Left forelimb (tissue), 1 donor: ENCODE results near the gene CTBP2.
"Not testable (repeated sequence)": the region's sequence is repeated elsewhere in the genome, so short reads cannot be mapped to it uniquely, and the experiment has no call there.

Experiments
- DNase-seq: peaks from one replicate; pipeline ENCODE4 v3.0.0-alpha.2; 2018; ENCODE audit warnings: low spot score

Gene CTBP2

GRCh38 chr10:124997771-124998623 is 162.4 kb downstream of the CTBP2 start:
- DNase-seq, result peak; percentile 62

GRCh38 chr10:124997306-124997705 is 163.1 kb downstream of the CTBP2 start:
- DNase-seq, result peak; percentile 52

- DNase-seq, result no peak
Measured at GRCh38 chr10:124996854-124997215, 163.5 kb downstream of the CTBP2 start.

GRCh38 chr10:124996127-124996853 is 164.1 kb downstream of the CTBP2 start:
- DNase-seq, result no peak

- DNase-seq, result no peak
Measured at GRCh38 chr10:124995605-124996004, 164.8 kb downstream of the CTBP2 start.

- no peak for DNase-seq
Measured at GRCh38 chr10:124994573-124995473, 165.5 kb downstream of the CTBP2 start.

- peak; percentile 61 for DNase-seq
Measured at GRCh38 chr10:124993736-124994451, 166.5 kb downstream of the CTBP2 start.

- DNase-seq, result no peak
Measured at GRCh38 chr10:124993345-124993708, 167.0 kb downstream of the CTBP2 start.

- peak; percentile 64 for DNase-seq
Measured at GRCh38 chr10:124992462-124993344, 167.7 kb downstream of the CTBP2 start.

- DNase-seq, result peak; percentile 58
Measured at GRCh38 chr10:124991835-124992234, 168.5 kb downstream of the CTBP2 start.

GRCh38 chr10:124990671-124991625 is 169.4 kb downstream of the CTBP2 start:
- peak; percentile 54 for DNase-seq

GRCh38 chr10:124989526-124989925 is 170.8 kb downstream of the CTBP2 start:
- DNase-seq, result no peak

GRCh38 chr10:124988753-124989152 is 171.6 kb downstream of the CTBP2 start:
- not testable (repeated sequence) for DNase-seq

- DNase-seq, result no peak
Measured at GRCh38 chr10:124987788-124988187, 172.6 kb downstream of the CTBP2 start.

GRCh38 chr10:124985162-124985561 is 175.2 kb downstream of the CTBP2 start:
- DNase-seq, result no peak

GRCh38 chr10:124984376-124984775 is 176.0 kb downstream of the CTBP2 start:
- DNase-seq, result no peak

GRCh38 chr10:124983321-124983720 is 177.0 kb downstream of the CTBP2 start:
- no peak for DNase-seq

GRCh38 chr10:124978376-124978725 is 182.0 kb downstream of the CTBP2 start:
- no peak for DNase-seq

- DNase-seq, result no peak
Measured at GRCh38 chr10:124977648-124978375, 182.6 kb downstream of the CTBP2 start.
